ENCODE measurements around the gene TMEM266.

The TMEM266 gene

GRCh38 chr15:76204109-76204845 lies 144.5 kb downstream of the TMEM266 start:
- DNase-seq = peak; percentile 12

- DNase-seq = no peak
Measured at GRCh38 chr15:76204916-76205460, 145.2 kb downstream of the TMEM266 start.

GRCh38 chr15:76206325-76206976 lies 146.7 kb downstream of the TMEM266 start:
- DNase-seq = peak; percentile 56

- DNase-seq = peak; percentile 12
Measured at GRCh38 chr15:76208084-76208785, 148.4 kb downstream of the TMEM266 start.

- no peak for DNase-seq
Measured at GRCh38 chr15:76208786-76209424, 149.1 kb downstream of the TMEM266 start.

- DNase-seq = no peak
Measured at GRCh38 chr15:76209523-76209922, 149.7 kb downstream of the TMEM266 start.

GRCh38 chr15:76209942-76210341 lies 150.2 kb downstream of the TMEM266 start:
- DNase-seq = no peak

- no peak for DNase-seq
Measured at GRCh38 chr15:76215634-76216033, 155.8 kb downstream of the TMEM266 start.

- DNase-seq = no peak
Measured at GRCh38 chr15:76217029-76217881, 157.5 kb downstream of the TMEM266 start.

GRCh38 chr15:76217882-76218217 lies 158.1 kb downstream of the TMEM266 start:
- DNase-seq = no peak

GRCh38 chr15:76221085-76221767 lies 161.4 kb downstream of the TMEM266 start:
- no peak for DNase-seq

- DNase-seq = no peak
Measured at GRCh38 chr15:76222159-76222558, 162.4 kb downstream of the TMEM266 start.

GRCh38 chr15:76223521-76223920 lies 163.7 kb downstream of the TMEM266 start:
- no peak for DNase-seq

- DNase-seq = no peak
Measured at GRCh38 chr15:76229266-76229665, 169.5 kb downstream of the TMEM266 start.

- no peak for DNase-seq
Measured at GRCh38 chr15:76233921-76234320, 174.1 kb downstream of the TMEM266 start.

- no peak for DNase-seq
Measured at GRCh38 chr15:76234337-76234889, 174.6 kb downstream of the TMEM266 start.

- no peak for DNase-seq
Measured at GRCh38 chr15:76235186-76235826, 175.5 kb downstream of the TMEM266 start.

GRCh38 chr15:76236350-76236749 lies 176.6 kb downstream of the TMEM266 start:
- no peak for DNase-seq

GRCh38 chr15:76239786-76240185 lies 180.0 kb downstream of the TMEM266 start:
- DNase-seq = no peak

GRCh38 chr15:76245072-76245610 lies 185.4 kb downstream of the TMEM266 start:
- no peak for DNase-seq

Measured in right hindlimb (tissue), 1 donor.